PC-3 (cell line): ENCODE measurements around the gene MARK3. TPM values are rescaled to one million over a fixed set of nuclear protein-coding genes. Genes with fewer than 3 reads are reported as not detected.

Source experiments
- ATAC-seq: fragments of 200-7000 bp; cut with Tn5 transposase; 2 replicates; pipeline ENCODE4 v1.9.1; 2020; ENCODE audit warnings: mild to moderate bottlenecking, moderate library complexity
- BruUV-seq: library from RNA; stranded (reverse); fragments of 400-500 nt; replicated peaks from 2 replicates; lab custom pipeline; 2021; lab: Mats Ljungman, UMichigan
- CTCF ChIA-PET: fragments of 300-600 bp; sonication (Branson Sonifier 250); formaldehyde crosslinking; loops from one replicate; lab custom pipeline; 2022; ENCODE audit warnings: antibody characterized with exemption; lab: Charles Lee
- POLR2A ChIA-PET: fragments of 300-600 bp; sonication (Branson Sonifier 250); formaldehyde crosslinking; loops from one replicate; lab custom pipeline; 2022; ENCODE audit warnings: antibody characterized with exemption; ENCODE audit not compliant: unreplicated experiment; lab: Charles Lee
- DNase-seq: peaks from one replicate; pipeline ENCODE4 v3.0.0-alpha.2; 2015
- H2AFZ ChIP-seq: fragments of 300-600 bp; sonication (generic); 2 replicates; pipeline ENCODE4 v1.6.0; 2016; ENCODE audit warnings: antibody characterized with exemption, low read length
- H3F3A ChIP-seq: fragments of 300-600 bp; sonication (generic); one replicate; pipeline ENCODE4 v1.6.0; 2017; ENCODE audit warnings: antibody characterized with exemption, low read length, control low read depth, mild to moderate bottlenecking; ENCODE audit not compliant: unreplicated experiment
- H3K27ac ChIP-seq: fragments of 300-600 bp; sonication (generic); 2 replicates; pipeline ENCODE4 v1.5.1; 2016; ENCODE audit warnings: mild to moderate bottlenecking, low read length
- H3K27me3 ChIP-seq: fragments of 300-600 bp; sonication (generic); 2 replicates; pipeline ENCODE4 v1.6.1; 2016; ENCODE audit warnings: low read length, mixed read lengths
- H3K36me3 ChIP-seq: fragments of 300-600 bp; sonication (generic); 2 replicates; pipeline ENCODE4 v1.6.1; 2016; ENCODE audit warnings: low read depth, mixed run types, low read length, mixed read lengths
- H3K4me1 ChIP-seq: fragments of 300-600 bp; sonication (generic); 2 replicates; pipeline ENCODE4 v1.5.1; 2016; ENCODE audit warnings: low read length; ENCODE audit not compliant: insufficient read depth
- H3K4me2 ChIP-seq: fragments of 300-600 bp; sonication (generic); 2 replicates; pipeline ENCODE4 v1.6.0; 2016; ENCODE audit warnings: low read length
- H3K4me3 ChIP-seq: fragments of 300-600 bp; sonication (generic); 2 replicates; pipeline ENCODE4 v1.5.1; 2016; ENCODE audit warnings: mild to moderate bottlenecking, low read length, mixed read lengths
- H3K79me2 ChIP-seq: fragments of 300-600 bp; sonication (generic); 2 replicates; pipeline ENCODE4 v1.6.1; 2017; ENCODE audit warnings: low read length, mixed read lengths
- H3K9ac ChIP-seq: fragments of 300-600 bp; sonication (generic); 2 replicates; pipeline ENCODE4 v1.6.0; 2016; ENCODE audit warnings: mild to moderate bottlenecking, low read length
- H3K9me2 ChIP-seq: fragments of 300-600 bp; sonication (generic); replicated peaks from 2 replicates; pipeline ENCODE4 v1.6.1; 2016; ENCODE audit warnings: mixed run types, low read length, mixed read lengths
- H3K9me3 ChIP-seq: fragments of 300-600 bp; sonication (generic); 2 replicates; pipeline ENCODE4 v1.6.1; 2016; ENCODE audit warnings: low read length, mixed read lengths
- H4K20me1 ChIP-seq: fragments of 300-600 bp; sonication (generic); 2 replicates; pipeline ENCODE4 v1.6.1; 2016; ENCODE audit warnings: low read length, mixed read lengths
- CTCF ChIP-seq: fragments of 300-600 bp; sonication (generic); conservative IDR thresholded peaks from 2 replicates; pipeline ENCODE4 v1.5.1; 2017; ENCODE audit warnings: antibody characterized with exemption, low read depth, mild to moderate bottlenecking, low read length
- EZH2 ChIP-seq: fragments of 300-600 bp; sonication (generic); IDR thresholded peaks from one replicate; pipeline ENCODE4 v1.6.1; 2017; ENCODE audit warnings: antibody characterized with exemption, mild to moderate bottlenecking, low read length; ENCODE audit not compliant: unreplicated experiment
- EZH2phosphoT487 ChIP-seq: fragments of 300-600 bp; sonication (generic); IDR thresholded peaks from 2 replicates; pipeline ENCODE4 v1.6.1; 2018; ENCODE audit warnings: mild to moderate bottlenecking, antibody characterized with exemption, low read length, borderline replicate concordance
- intact Hi-C: fragments of 100-400 bp; cut with micrococcal nuclease; formaldehyde crosslinking; loops from 2 replicates; pipeline ENCODE4 v1.9.0; 2023
- total RNA-seq: library from RNA; depleted of rRNA; stranded (reverse); fragments of >200 nt; gene quantifications from 2 replicates; pipeline ENCODE4 v1.2.3, GENCODE V29; 2014

Gene MARK3
- total RNA-seq, 1 experiment from 2014 or later = 69.9 TPM

DNA sequence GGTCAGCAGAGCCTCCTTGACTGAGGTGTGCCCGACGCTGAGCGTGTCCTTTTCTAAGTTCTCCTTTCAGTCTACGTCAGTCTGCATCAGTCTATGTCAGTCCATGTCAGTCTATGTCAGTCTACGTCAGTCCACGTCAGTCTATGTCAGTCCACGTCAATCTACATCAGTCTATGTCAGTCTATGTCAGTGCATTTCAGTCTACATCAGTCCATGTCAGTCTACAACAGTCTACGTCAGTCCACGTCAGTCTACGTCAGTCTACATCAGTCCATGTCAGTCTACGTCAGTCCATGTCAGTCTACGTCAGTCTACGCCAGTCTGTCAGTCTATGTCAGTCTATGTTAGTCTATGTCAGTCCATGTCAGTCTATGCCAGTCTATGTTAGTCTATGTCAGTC, 35.2 kb upstream of the MARK3 start:
- intact Hi-C loops = no loop called here
- H3F3A ChIP-seq = peaks cover 8% of the 10 kb centered on the region
- H3K9me2 ChIP-seq = no peaks in the 10 kb centered on the region
- H4K20me1 ChIP-seq = no peaks in the 10 kb centered on the region
- H3K36me3 ChIP-seq = no peaks in the 10 kb centered on the region
- H3K27ac ChIP-seq = no peak overlapping the region
- DNase-seq (no peak), ATAC-seq (no peak)
- no peak overlapping the region for H3K4me3 ChIP-seq
- no peak overlapping the region for H2AFZ ChIP-seq
- ChIA-PET POLR2A (no interaction called here), CTCF (no interaction called here)
- TF ChIP-seq EZH2 (no peak), EZH2phosphoT487 (no peak), CTCF (no peak)
- no peak overlapping the region for H3K9ac ChIP-seq
- H3K79me2 ChIP-seq = no peaks in the 10 kb centered on the region
- BruUV-seq = no TSS peak
- H3K9me3 ChIP-seq = no peaks in the 10 kb centered on the region
- no peak overlapping the region for H3K4me2 ChIP-seq
- H3K4me1 ChIP-seq = peaks cover 9% of the 10 kb centered on the region
- H3K27me3 ChIP-seq = no peaks in the 10 kb centered on the region

DNA sequence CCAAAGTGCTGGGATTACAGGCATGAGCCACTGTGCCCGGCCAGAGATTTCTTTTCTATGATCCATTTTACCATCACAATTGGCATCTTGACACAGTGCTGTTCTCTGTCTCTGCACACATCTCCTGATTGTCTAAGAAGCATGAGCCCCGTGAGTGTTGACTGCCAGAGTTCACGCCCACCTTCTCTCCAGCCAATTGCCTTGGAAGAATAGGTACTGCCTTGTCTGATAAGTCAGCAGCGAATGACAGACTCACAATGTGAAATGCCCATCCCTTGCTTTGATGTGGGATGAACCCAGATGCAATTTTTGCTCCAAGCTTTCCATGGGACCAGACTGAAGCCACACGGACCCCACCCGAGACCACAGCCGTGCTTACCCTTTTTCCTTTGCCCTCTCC, 31.9 kb upstream of the MARK3 start:
- H3K4me3 ChIP-seq = no peak overlapping the region
- CTCF ChIA-PET = no interaction called here
- BruUV-seq = no TSS peak
- H3K4me2 ChIP-seq = no peak overlapping the region
- no peaks in the 10 kb centered on the region for H3K79me2 ChIP-seq
- H3K9ac ChIP-seq = no peak overlapping the region
- H3K9me2 ChIP-seq = no peaks in the 10 kb centered on the region
- H3K4me1 ChIP-seq = peaks cover 19% of the 10 kb centered on the region
- ATAC-seq (no peak), DNase-seq (no peak)
- no peaks in the 10 kb centered on the region for H4K20me1 ChIP-seq
- POLR2A ChIA-PET = no interaction called here
- no peaks in the 10 kb centered on the region for H3K36me3 ChIP-seq
- H3K27ac ChIP-seq = no peak overlapping the region
- no peaks in the 10 kb centered on the region for H3K27me3 ChIP-seq
- H3K9me3 ChIP-seq = no peaks in the 10 kb centered on the region
- no peak for TF ChIP-seq EZH2phosphoT487
- TF ChIP-seq CTCF = no peak
- TF ChIP-seq EZH2 = no peak
- no peak overlapping the region for H2AFZ ChIP-seq
- peaks cover 6% of the 10 kb centered on the region for H3F3A ChIP-seq
- intact Hi-C loops = no loop called here

DNA sequence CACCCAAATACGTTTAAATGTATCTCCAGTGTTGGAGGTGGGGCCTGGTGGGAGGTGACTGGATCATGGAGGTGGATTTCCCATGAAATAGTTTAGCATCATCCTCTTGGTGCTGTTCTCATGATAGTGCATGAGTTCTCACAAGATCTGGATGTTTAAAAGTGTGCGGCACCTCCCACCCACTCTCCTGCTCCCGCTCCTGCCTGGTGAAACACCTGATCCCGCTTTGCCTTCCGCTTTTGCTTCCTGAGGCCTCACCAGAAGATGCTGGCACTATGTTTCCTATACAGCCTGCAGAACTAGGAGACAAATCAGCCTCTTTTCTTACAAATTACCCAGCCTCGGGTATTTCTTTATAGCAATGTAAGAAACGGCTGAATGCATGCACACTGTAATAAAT, 31.1 kb upstream of the MARK3 start:
- H3K36me3 ChIP-seq = no peaks in the 10 kb centered on the region
- ChIA-PET POLR2A (no interaction called here), CTCF (interaction anchor here (0.8 kb wide), 2 partner anchors 28 to 36 kb away, joined by 3 to 11 read pairs; no protein-coding TSS in a partner anchor)
- H3K4me3 ChIP-seq = no peak overlapping the region
- H3K79me2 ChIP-seq = no peaks in the 10 kb centered on the region
- no peaks in the 10 kb centered on the region for H4K20me1 ChIP-seq
- BruUV-seq = no TSS peak
- H2AFZ ChIP-seq = no peak overlapping the region
- ATAC-seq (no peak), DNase-seq (no peak)
- H3K9me2 ChIP-seq = no peaks in the 10 kb centered on the region
- peaks cover 19% of the 10 kb centered on the region for H3K4me1 ChIP-seq
- TF ChIP-seq EZH2 = no peak
- TF ChIP-seq EZH2phosphoT487 = no peak
- no peak for TF ChIP-seq CTCF
- H3K4me2 ChIP-seq = peak overlapping the region; percentile 77
- H3F3A ChIP-seq = peaks cover 6% of the 10 kb centered on the region
- intact Hi-C loops = no loop called here
- no peaks in the 10 kb centered on the region for H3K27me3 ChIP-seq
- no peaks in the 10 kb centered on the region for H3K9me3 ChIP-seq
- H3K27ac ChIP-seq = no peak overlapping the region
- H3K9ac ChIP-seq = no peak overlapping the region
